HEK293T (cell line): ENCODE results near the gene ESYT2.

Experiments used
- ELF4 ChIP-seq: fragments of 450-650 bp; IDR thresholded peaks from 2 replicates; pipeline ENCODE4 v1.6.1; 2017; ENCODE audit warnings: antibody characterized with exemption
- FOXA1 ChIP-seq: fragments of 450-650 bp; IDR thresholded peaks from 2 replicates; pipeline ENCODE4 v1.6.1; 2016; ENCODE audit warnings: mild to moderate bottlenecking
- FOXK2 ChIP-seq: fragments of 450-650 bp; IDR thresholded peaks from 2 replicates; pipeline ENCODE4 v1.6.1; 2016; ENCODE audit warnings: mild to moderate bottlenecking
- FOXM1 ChIP-seq: fragments of 450-650 bp; IDR thresholded peaks from 2 replicates; pipeline ENCODE4 v1.6.1; 2017; ENCODE audit warnings: mild to moderate bottlenecking, borderline replicate concordance
- L3MBTL2 ChIP-seq: fragments of 450-650 bp; conservative IDR thresholded peaks from 2 replicates; pipeline ENCODE4 v1.6.1; 2016; ENCODE audit warnings: mild to moderate bottlenecking
- NFRKB ChIP-seq: fragments of 450-650 bp; IDR thresholded peaks from 2 replicates; pipeline ENCODE4 v1.6.1; 2016; ENCODE audit warnings: mild to moderate bottlenecking, moderate library complexity
- SP1 ChIP-seq: fragments of 450-650 bp; IDR thresholded peaks from 2 replicates; pipeline ENCODE4 v1.6.1; 2017
- SUZ12 ChIP-seq: fragments of 450-650 bp; IDR thresholded peaks from 2 replicates; pipeline ENCODE4 v1.6.1; 2016; ENCODE audit warnings: mild to moderate bottlenecking

DNA sequence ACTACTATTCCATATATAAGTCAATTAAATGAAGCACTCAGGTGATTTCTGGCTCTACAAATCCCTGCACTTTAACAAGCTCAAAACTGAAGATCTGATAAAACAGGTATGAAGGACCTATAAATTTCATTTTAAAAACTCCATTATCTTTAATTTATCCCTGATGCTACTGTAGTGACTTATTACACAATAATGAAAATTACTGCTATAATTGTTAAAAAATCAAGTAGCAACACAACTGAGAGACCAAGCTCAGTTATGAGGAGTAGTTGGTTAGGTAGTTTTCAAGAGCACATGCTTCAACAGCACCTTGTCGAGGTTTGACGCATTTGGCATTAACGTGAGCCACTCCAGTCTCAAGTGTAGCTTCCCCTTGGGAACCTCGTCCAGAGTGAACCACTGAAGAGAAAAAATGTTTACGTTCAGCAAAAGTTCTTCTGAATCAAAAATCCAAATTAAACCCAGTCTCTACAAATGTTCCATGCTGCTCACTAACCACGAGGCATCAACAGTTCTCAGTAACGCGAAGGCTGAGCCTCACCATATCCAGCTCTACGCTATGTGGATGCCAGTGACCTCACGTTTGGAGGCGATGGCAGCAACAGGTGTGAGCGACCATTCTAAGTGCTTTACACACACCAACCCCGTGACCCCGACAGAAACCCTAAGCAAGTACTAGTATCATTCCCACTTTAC is 69.4 kb downstream of the ESYT2 start:
- TF ChIP-seq L3MBTL2 (no peak), SP1 (no peak), FOXA1 (no peak), NFRKB (no peak), SUZ12 (no peak), FOXK2 (no peak), ELF4 (no peak), FOXM1 (no peak)
